Measurements from ENCODE around the gene MYBPC1.
"Not testable (repeated sequence)": the region's sequence is repeated elsewhere in the genome, so short reads cannot be mapped to it uniquely, and the experiment has no call there.

The MYBPC1 gene

GRCh38 chr12:101675555-101675954 is 80.8 kb downstream of the MYBPC1 start:
- no peak overlapping the region for H3K4me3 ChIP-seq (ENCODE audit: low read length, poor library complexity, severe bottlenecking)
- H3K27me3 ChIP-seq (ENCODE audit: insufficient read depth, low read length, poor library complexity, severe bottlenecking) = no peaks in the 10 kb centered on the region
- H3K9me3 ChIP-seq (ENCODE audit: insufficient read depth, low read depth, low read length) = no peaks in the 10 kb centered on the region
- H2AFZ ChIP-seq (ENCODE audit: low read length) = no peak overlapping the region
- TF ChIP-seq EZH2phosphoT487 (IDR thresholded peaks at IDR 0.05; ENCODE audit: borderline replicate concordance) (no peak), CTCF (conservative IDR thresholded peaks at IDR 0.05; ENCODE audit: low read length) (no peak)
- H3K9ac ChIP-seq (ENCODE audit: low read depth, low read length, poor library complexity, severe bottlenecking) = no peak overlapping the region
- H3K36me3 ChIP-seq (ENCODE audit: insufficient read depth, low read length) = no peaks in the 10 kb centered on the region
- H3K4me1 ChIP-seq (ENCODE audit: insufficient read depth, low read length, poor library complexity, severe bottlenecking) = peaks cover 11% of the 10 kb centered on the region
- H3K4me2 ChIP-seq (ENCODE audit: low read depth, low read length, poor library complexity, severe bottlenecking) = no peak overlapping the region
- H3K9me2 ChIP-seq (replicated peaks; ENCODE audit: low read depth, low read length) = no peaks in the 10 kb centered on the region
- H3F3A ChIP-seq (ENCODE audit: low read depth) = no peaks in the 10 kb centered on the region
- no peaks in the 10 kb centered on the region for H3K79me2 ChIP-seq (ENCODE audit: insufficient read depth, low read length)
- H4K20me1 ChIP-seq (ENCODE audit: insufficient read depth, low read length, poor library complexity, severe bottlenecking) = no peaks in the 10 kb centered on the region

GRCh38 chr12:101676497-101676896 is 81.7 kb downstream of the MYBPC1 start:
- H3K9me3 ChIP-seq (ENCODE audit: insufficient read depth, low read depth, low read length); H3K36me3 ChIP-seq (ENCODE audit: insufficient read depth, low read length); H4K20me1 ChIP-seq (ENCODE audit: insufficient read depth, low read length, poor library complexity, severe bottlenecking); H3K4me3 ChIP-seq (ENCODE audit: low read length, poor library complexity, severe bottlenecking); H3K9me2 ChIP-seq (replicated peaks; ENCODE audit: low read depth, low read length); H3K4me2 ChIP-seq (ENCODE audit: low read depth, low read length, poor library complexity, severe bottlenecking); H3F3A ChIP-seq (ENCODE audit: low read depth); H3K9ac ChIP-seq (ENCODE audit: low read depth, low read length, poor library complexity, severe bottlenecking); H3K79me2 ChIP-seq (ENCODE audit: insufficient read depth, low read length); H2AFZ ChIP-seq (ENCODE audit: low read length); H3K4me1 ChIP-seq (ENCODE audit: insufficient read depth, low read length, poor library complexity, severe bottlenecking); H3K27me3 ChIP-seq (ENCODE audit: insufficient read depth, low read length, poor library complexity, severe bottlenecking): not testable (repeated sequence)

GRCh38 chr12:101678081-101678480 is 83.3 kb downstream of the MYBPC1 start:
- H3K9ac ChIP-seq (ENCODE audit: low read depth, low read length, poor library complexity, severe bottlenecking) = no peak overlapping the region
- H4K20me1 ChIP-seq (ENCODE audit: insufficient read depth, low read length, poor library complexity, severe bottlenecking) = no peaks in the 10 kb centered on the region
- no peaks in the 10 kb centered on the region for H3F3A ChIP-seq (ENCODE audit: low read depth)
- TF ChIP-seq EZH2phosphoT487 (IDR thresholded peaks at IDR 0.05; ENCODE audit: borderline replicate concordance) (no peak), CTCF (conservative IDR thresholded peaks at IDR 0.05; ENCODE audit: low read length) (no peak)
- no peak overlapping the region for H3K4me3 ChIP-seq (ENCODE audit: low read length, poor library complexity, severe bottlenecking)
- no peak overlapping the region for H2AFZ ChIP-seq (ENCODE audit: low read length)
- H3K9me2 ChIP-seq (replicated peaks; ENCODE audit: low read depth, low read length) = no peaks in the 10 kb centered on the region
- H3K4me2 ChIP-seq (ENCODE audit: low read depth, low read length, poor library complexity, severe bottlenecking) = no peak overlapping the region
- H3K36me3 ChIP-seq (ENCODE audit: insufficient read depth, low read length) = no peaks in the 10 kb centered on the region
- no peaks in the 10 kb centered on the region for H3K9me3 ChIP-seq (ENCODE audit: insufficient read depth, low read depth, low read length)
- no peaks in the 10 kb centered on the region for H3K79me2 ChIP-seq (ENCODE audit: insufficient read depth, low read length)
- H3K27me3 ChIP-seq (ENCODE audit: insufficient read depth, low read length, poor library complexity, severe bottlenecking) = no peaks in the 10 kb centered on the region
- no peaks in the 10 kb centered on the region for H3K4me1 ChIP-seq (ENCODE audit: insufficient read depth, low read length, poor library complexity, severe bottlenecking)

GRCh38 chr12:101680240-101680639 is 85.5 kb downstream of the MYBPC1 start:
- Histone ChIP-seq H3K9me2 (replicated peaks; ENCODE audit: low read depth, low read length) (no peaks in the 10 kb centered on the region), H2AFZ (ENCODE audit: low read length) (peak overlapping the region; percentile 23; the same call in 1 of the 2 replicates), H3K4me2 (ENCODE audit: low read depth, low read length, poor library complexity, severe bottlenecking) (no peak overlapping the region), H3K79me2 (ENCODE audit: insufficient read depth, low read length) (no peaks in the 10 kb centered on the region), H3K4me1 (ENCODE audit: insufficient read depth, low read length, poor library complexity, severe bottlenecking) (no peaks in the 10 kb centered on the region), H3K9me3 (ENCODE audit: insufficient read depth, low read depth, low read length) (no peaks in the 10 kb centered on the region), H3K9ac (ENCODE audit: low read depth, low read length, poor library complexity, severe bottlenecking) (no peak overlapping the region), H3F3A (ENCODE audit: low read depth) (no peaks in the 10 kb centered on the region), H4K20me1 (ENCODE audit: insufficient read depth, low read length, poor library complexity, severe bottlenecking) (no peaks in the 10 kb centered on the region), H3K27me3 (ENCODE audit: insufficient read depth, low read length, poor library complexity, severe bottlenecking) (no peaks in the 10 kb centered on the region), H3K4me3 (ENCODE audit: low read length, poor library complexity, severe bottlenecking) (no peak overlapping the region), H3K36me3 (ENCODE audit: insufficient read depth, low read length) (no peaks in the 10 kb centered on the region)
- no peak for TF ChIP-seq CTCF (conservative IDR thresholded peaks at IDR 0.05; ENCODE audit: low read length)
